Measurements from ENCODE around the gene ANKLE1. TPM values are rescaled to one million over a fixed set of nuclear protein-coding genes. Genes with fewer than 3 reads are reported as not detected.
A peak's percentile ranks its signal among the peaks of the same experiment; 100 is the strongest.

The ANKLE1 gene
- total RNA-seq, 2 donors from 2014 or later, result 4.6 to 9.9 TPM

- Mint-ChIP-seq H3K27me3 (ENCODE audit: insufficient read depth) (no peaks in the 10 kb centered on the region), H3K36me3 (ENCODE audit: low read depth) (peaks cover 8% of the 10 kb centered on the region), H3K4me1 (no peaks in the 10 kb centered on the region), H3K4me3 (no peak overlapping the region), H3K27ac (no peak overlapping the region), H3K9me3 (no peaks in the 10 kb centered on the region)
- WGBS, 2 experiments (ENCODE audit: insufficient coverage in 1 of 2, insufficient read length in 1 of 2), result 91 to 93% methylated on average over 8 to 18 of the region's 18 CpGs
- Histone ChIP-seq H3K9me3 (ENCODE audit: control insufficient read depth, low read length) (no peaks in the 10 kb centered on the region), H3K9ac (ENCODE audit: extremely low read depth, low read length, poor library complexity, severe bottlenecking) (no peak overlapping the region), H3K27ac (ENCODE audit: low read depth, low read length) (no peak overlapping the region), H3K4me3 (ENCODE audit: low read length) (no peak overlapping the region), H3K27me3 (ENCODE audit: control insufficient read depth, insufficient read depth, low read length, poor library complexity, severe bottlenecking) (no peaks in the 10 kb centered on the region), H3K36me3 (ENCODE audit: control insufficient read depth, insufficient read depth, low read length) (no peaks in the 10 kb centered on the region), H3K4me1 (ENCODE audit: control insufficient read depth, insufficient read depth, low read length) (no peaks in the 10 kb centered on the region)
- DNase-seq, result peak; percentile 64
- TF ChIP-seq, protein P1, sequence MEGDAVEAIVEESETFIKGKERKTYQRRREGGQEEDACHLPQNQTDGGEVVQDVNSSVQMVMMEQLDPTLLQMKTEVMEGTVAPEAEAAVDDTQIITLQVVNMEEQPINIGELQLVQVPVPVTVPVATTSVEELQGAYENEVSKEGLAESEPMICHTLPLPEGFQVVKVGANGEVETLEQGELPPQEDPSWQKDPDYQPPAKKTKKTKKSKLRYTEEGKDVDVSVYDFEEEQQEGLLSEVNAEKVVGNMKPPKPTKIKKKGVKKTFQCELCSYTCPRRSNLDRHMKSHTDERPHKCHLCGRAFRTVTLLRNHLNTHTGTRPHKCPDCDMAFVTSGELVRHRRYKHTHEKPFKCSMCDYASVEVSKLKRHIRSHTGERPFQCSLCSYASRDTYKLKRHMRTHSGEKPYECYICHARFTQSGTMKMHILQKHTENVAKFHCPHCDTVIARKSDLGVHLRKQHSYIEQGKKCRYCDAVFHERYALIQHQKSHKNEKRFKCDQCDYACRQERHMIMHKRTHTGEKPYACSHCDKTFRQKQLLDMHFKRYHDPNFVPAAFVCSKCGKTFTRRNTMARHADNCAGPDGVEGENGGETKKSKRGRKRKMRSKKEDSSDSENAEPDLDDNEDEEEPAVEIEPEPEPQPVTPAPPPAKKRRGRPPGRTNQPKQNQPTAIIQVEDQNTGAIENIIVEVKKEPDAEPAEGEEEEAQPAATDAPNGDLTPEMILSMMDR (conservative IDR thresholded peaks at IDR 0.05), result no peak
These were observed 26.5 kb upstream of the ANKLE1 start for GRCh38 chr19:17255150-17255621.

DNA sequence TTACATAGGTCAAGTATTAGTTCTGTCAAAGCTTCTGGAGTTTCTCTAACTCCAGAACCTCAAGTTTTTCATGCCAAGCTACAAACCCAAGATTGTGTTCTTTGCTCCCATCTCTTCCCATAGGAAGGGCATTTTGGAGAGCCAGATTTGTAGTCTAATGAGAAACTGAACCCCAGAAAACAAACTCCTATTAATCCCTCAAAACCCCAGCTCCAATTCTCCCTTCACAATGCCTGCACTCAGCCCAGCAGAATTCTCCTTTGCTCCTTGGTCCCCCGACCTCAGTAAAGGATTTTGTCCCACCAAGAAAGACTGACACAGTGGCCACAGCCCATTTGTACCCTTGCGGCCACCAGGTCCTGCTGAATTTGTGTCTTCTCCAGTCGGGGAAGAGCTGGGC lies 25.6 kb upstream of the ANKLE1 start:
- Mint-ChIP-seq H3K27me3 (ENCODE audit: insufficient read depth) (no peaks in the 10 kb centered on the region), H3K27ac (no peak overlapping the region), H3K9me3 (no peaks in the 10 kb centered on the region), H3K4me3 (no peak overlapping the region), H3K4me1 (no peaks in the 10 kb centered on the region), H3K36me3 (ENCODE audit: low read depth) (peaks cover 6% of the 10 kb centered on the region)
- no peak overlapping the region for H3K4me3 ChIP-seq (ENCODE audit: low read length)
- H3K4me1 ChIP-seq (ENCODE audit: control insufficient read depth, insufficient read depth, low read length), result no peaks in the 10 kb centered on the region
- H3K27ac ChIP-seq (ENCODE audit: low read depth, low read length), result no peak overlapping the region
- WGBS, 2 experiments (ENCODE audit: insufficient coverage in 1 of 2, insufficient read length in 1 of 2), result 87 to 97% methylated on average over 3 of the region's 3 CpGs
- DNase-seq, result no peak
- no peak overlapping the region for H3K9ac ChIP-seq (ENCODE audit: extremely low read depth, low read length, poor library complexity, severe bottlenecking)
- TF ChIP-seq, protein P1 (conservative IDR thresholded peaks at IDR 0.05), result no peak
- no peaks in the 10 kb centered on the region for H3K9me3 ChIP-seq (ENCODE audit: control insufficient read depth, low read length)
- H3K36me3 ChIP-seq (ENCODE audit: control insufficient read depth, insufficient read depth, low read length), result no peaks in the 10 kb centered on the region
- H3K27me3 ChIP-seq (ENCODE audit: control insufficient read depth, insufficient read depth, low read length, poor library complexity, severe bottlenecking), result no peaks in the 10 kb centered on the region

GRCh38 chr19:17259118-17259780 lies 22.5 kb upstream of the ANKLE1 start:
- TF ChIP-seq, protein P1 (conservative IDR thresholded peaks at IDR 0.05), result no peak
- 95 to 100% methylated on average over 4 to 9 of the region's 9 CpGs for WGBS, 2 experiments (ENCODE audit: insufficient coverage in 1 of 2, insufficient read length in 1 of 2)
- H3K9me3 ChIP-seq (ENCODE audit: control insufficient read depth, low read length), result no peaks in the 10 kb centered on the region

More at GRCh38 chr19:17259118-17259780, 22.5 kb upstream of the ANKLE1 start:
- no peak overlapping the region for H3K4me3 ChIP-seq (ENCODE audit: low read length)
- Mint-ChIP-seq H3K4me1 (no peaks in the 10 kb centered on the region), H3K27me3 (ENCODE audit: insufficient read depth) (no peaks in the 10 kb centered on the region), H3K27ac (no peak overlapping the region), H3K36me3 (ENCODE audit: low read depth) (peaks cover 6% of the 10 kb centered on the region), H3K9me3 (no peaks in the 10 kb centered on the region), H3K4me3 (no peak overlapping the region)
- no peak overlapping the region for H3K27ac ChIP-seq (ENCODE audit: low read depth, low read length)
- H3K27me3 ChIP-seq (ENCODE audit: control insufficient read depth, insufficient read depth, low read length, poor library complexity, severe bottlenecking), result no peaks in the 10 kb centered on the region
- H3K4me1 ChIP-seq (ENCODE audit: control insufficient read depth, insufficient read depth, low read length), result no peaks in the 10 kb centered on the region
- DNase-seq, result no peak
- H3K36me3 ChIP-seq (ENCODE audit: control insufficient read depth, insufficient read depth, low read length), result no peaks in the 10 kb centered on the region
- no peak overlapping the region for H3K9ac ChIP-seq (ENCODE audit: extremely low read depth, low read length, poor library complexity, severe bottlenecking)
